ENCODE results near the gene ZNF235. TPM values are rescaled to one million over a fixed set of nuclear protein-coding genes. Genes with fewer than 3 reads are reported as not detected.
"Not testable (repeated sequence)": the region's sequence is repeated elsewhere in the genome, so short reads cannot be mapped to it uniquely, and the experiment has no call there.

Gene ZNF235
- polyA plus RNA-seq, result 7.6 TPM
- long read RNA-seq, donor 1, full-length matches to known transcripts, result 4 of 4 reads
- long read RNA-seq, donor 1, partial matches to known transcripts, result 0 of 4 reads
- long read RNA-seq, donor 1, other reads (novel, unspliced or antisense), result 0 of 4 reads
- long read RNA-seq, donor 2, full-length matches to known transcripts, result 4 of 4 reads
- long read RNA-seq, donor 2, partial matches to known transcripts, result 0 of 4 reads
- long read RNA-seq, donor 2, other reads (novel, unspliced or antisense), result 0 of 4 reads
- long read RNA-seq, donor 3, full-length matches to known transcripts, result 4 of 4 reads
- long read RNA-seq, donor 3, partial matches to known transcripts, result 0 of 4 reads
- long read RNA-seq, donor 3, other reads (novel, unspliced or antisense), result 0 of 4 reads
- long read RNA-seq, donor 4, result 0 reads
- long read RNA-seq, donor 5, full-length matches to known transcripts, result 1 of 1 reads
- long read RNA-seq, donor 5, partial matches to known transcripts, result 0 of 1 reads
- long read RNA-seq, donor 5, other reads (novel, unspliced or antisense), result 0 of 1 reads
- long read RNA-seq, donor 6, full-length matches to known transcripts, result 4 of 4 reads
- long read RNA-seq, donor 6, partial matches to known transcripts, result 0 of 4 reads
- long read RNA-seq, donor 6, other reads (novel, unspliced or antisense), result 0 of 4 reads
- long read RNA-seq, donor 7, full-length matches to known transcripts, result 5 of 5 reads
- long read RNA-seq, donor 7, partial matches to known transcripts, result 0 of 5 reads
- long read RNA-seq, donor 7, other reads (novel, unspliced or antisense), result 0 of 5 reads
- long read RNA-seq, donor 8, full-length matches to known transcripts, result 3 of 3 reads
- long read RNA-seq, donor 8, partial matches to known transcripts, result 0 of 3 reads
- long read RNA-seq, donor 8, other reads (novel, unspliced or antisense), result 0 of 3 reads
- long read RNA-seq, donor 9, partial matches to known transcripts, result 0 of 5 reads
- long read RNA-seq, donor 9, other reads (novel, unspliced or antisense), result 0 of 5 reads
- long read RNA-seq, donor 10, full-length matches to known transcripts, result 3 of 3 reads
- long read RNA-seq, donor 10, partial matches to known transcripts, result 0 of 3 reads
- long read RNA-seq, donor 10, other reads (novel, unspliced or antisense), result 0 of 3 reads
- long read RNA-seq, donor 11, partial matches to known transcripts, result 0 of 2 reads
- long read RNA-seq, donor 11, other reads (novel, unspliced or antisense), result 0 of 2 reads

- no CpG with 5 or more reads among the region's 31 CpGs for WGBS (ENCODE audit: insufficient coverage, low lambda C conversion rate)
- no peaks in the 10 kb centered on the region for H3K4me1 ChIP-seq (ENCODE audit: control insufficient read depth, insufficient read depth, low read length)
Observed at GRCh38 chr19:44304659-44305193, at the start of gene ZNF235. TSS of gene ZNF235 (minus strand) at chr19:44305025. CDS start at chr19:44303404, 1,621 bp downstream.

GRCh38 chr19:44346556-44346955 lies 41.7 kb upstream of the ZNF235 start:
- Histone ChIP-seq H3K9me3 (ENCODE audit: control insufficient read depth, low read depth, low read length) (peaks cover 32% of the 10 kb centered on the region), H3K27ac (ENCODE audit: low read length) (no peak overlapping the region), H3K4me1 (ENCODE audit: control insufficient read depth, insufficient read depth, low read length) (no peaks in the 10 kb centered on the region), H3K27me3 (ENCODE audit: control insufficient read depth, insufficient read depth, low read length) (no peaks in the 10 kb centered on the region), H3K4me3 (ENCODE audit: low read length) (no peak overlapping the region), H3K36me3 (ENCODE audit: control insufficient read depth, insufficient read depth, low read length) (no peaks in the 10 kb centered on the region)
- DNase-seq, result no peak
- WGBS (ENCODE audit: insufficient coverage, low lambda C conversion rate), result 82% methylated on average over 2 of the region's 4 CpGs

More at GRCh38 chr19:44304659-44305193, at the start of gene ZNF235:
- peak within 1 kb of the TSS; percentile 81 for H3K4me3 ChIP-seq (ENCODE audit: low read length)
- H3K27me3 ChIP-seq (ENCODE audit: control insufficient read depth, insufficient read depth, low read length), result no peaks in the 10 kb centered on the region
- peak within 1 kb of the TSS; percentile 80 for H3K27ac ChIP-seq (ENCODE audit: low read length)
- H3K9me3 ChIP-seq (ENCODE audit: control insufficient read depth, low read depth, low read length), result peaks cover 14% of the 10 kb centered on the region
- H3K36me3 ChIP-seq (ENCODE audit: control insufficient read depth, insufficient read depth, low read length), result peaks cover 18% of the 10 kb centered on the region
- DNase-seq, result peak; percentile 92 to 95

- WGBS (ENCODE audit: insufficient coverage, low lambda C conversion rate), result 100% methylated on average over 1 of the region's 4 CpGs
Observed at GRCh38 chr19:44345959-44346358, 41.1 kb upstream of the ZNF235 start.

DNA sequence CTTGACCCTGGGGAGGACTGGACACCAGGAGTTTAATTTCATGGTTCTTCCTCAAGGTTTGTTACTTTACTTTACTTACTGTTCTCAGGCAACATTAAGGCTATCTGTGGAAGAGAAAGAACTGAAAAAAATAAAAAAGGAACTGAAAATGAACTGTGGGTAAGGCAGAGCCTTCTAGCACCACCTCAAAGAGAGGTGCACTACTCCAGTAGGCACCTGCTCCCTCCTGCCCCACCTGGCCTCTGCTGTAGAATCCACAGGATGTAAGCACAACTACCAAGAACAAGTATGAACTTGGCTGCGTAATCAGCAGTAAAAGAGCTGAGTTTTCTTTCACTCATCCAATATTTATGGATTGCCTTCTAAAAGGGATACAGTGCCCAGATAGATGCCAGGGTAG lies 39.4 kb upstream of the ZNF235 start:
- no peak overlapping the region for H3K4me3 ChIP-seq (ENCODE audit: low read length)
- no peaks in the 10 kb centered on the region for H3K4me1 ChIP-seq (ENCODE audit: control insufficient read depth, insufficient read depth, low read length)
- peaks cover 10% of the 10 kb centered on the region for H3K36me3 ChIP-seq (ENCODE audit: control insufficient read depth, insufficient read depth, low read length)
- peaks cover 35% of the 10 kb centered on the region for H3K9me3 ChIP-seq (ENCODE audit: control insufficient read depth, low read depth, low read length)
- no peak for DNase-seq
- no peaks in the 10 kb centered on the region for H3K27me3 ChIP-seq (ENCODE audit: control insufficient read depth, insufficient read depth, low read length)
- no CpG with 5 or more reads among the region's 1 CpG for WGBS (ENCODE audit: insufficient coverage, low lambda C conversion rate)
- no peak overlapping the region for H3K27ac ChIP-seq (ENCODE audit: low read length)

More at GRCh38 chr19:44345959-44346358, 41.1 kb upstream of the ZNF235 start:
- H3K4me3 ChIP-seq (ENCODE audit: low read length), result no peak overlapping the region
- no peaks in the 10 kb centered on the region for H3K36me3 ChIP-seq (ENCODE audit: control insufficient read depth, insufficient read depth, low read length)
- no peak for DNase-seq
- no peaks in the 10 kb centered on the region for H3K4me1 ChIP-seq (ENCODE audit: control insufficient read depth, insufficient read depth, low read length)
- peaks cover 32% of the 10 kb centered on the region for H3K9me3 ChIP-seq (ENCODE audit: control insufficient read depth, low read depth, low read length)
- no peaks in the 10 kb centered on the region for H3K27me3 ChIP-seq (ENCODE audit: control insufficient read depth, insufficient read depth, low read length)
- H3K27ac ChIP-seq (ENCODE audit: low read length), result no peak overlapping the region

GRCh38 chr19:44341794-44342193 lies 37.0 kb upstream of the ZNF235 start:
- WGBS (ENCODE audit: insufficient coverage, low lambda C conversion rate), result 80% methylated on average over 1 of the region's 2 CpGs
- peaks cover 21% of the 10 kb centered on the region for H3K9me3 ChIP-seq (ENCODE audit: control insufficient read depth, low read depth, low read length)
- peaks cover 23% of the 10 kb centered on the region for H3K36me3 ChIP-seq (ENCODE audit: control insufficient read depth, insufficient read depth, low read length)

DNA sequence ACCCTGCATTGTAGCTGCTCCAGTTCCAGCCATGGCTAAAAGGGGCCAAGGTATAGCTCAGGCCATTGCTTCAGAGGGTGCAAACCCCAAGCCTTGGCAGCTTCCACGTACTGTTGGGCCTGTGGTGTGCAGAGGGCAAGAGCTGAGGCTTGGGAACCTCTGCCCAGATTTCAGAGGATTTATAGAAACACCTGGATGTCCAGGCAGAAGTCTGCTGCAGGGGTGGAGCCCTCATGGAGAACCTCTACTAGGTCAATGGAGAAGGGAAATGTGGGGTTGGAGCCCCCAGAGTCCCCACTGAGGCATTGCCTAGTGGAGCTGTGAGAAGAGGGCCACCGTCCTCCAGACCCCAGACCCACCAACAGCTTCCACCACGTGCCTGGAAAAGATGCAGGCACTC lies 29.8 kb upstream of the ZNF235 start:
- peak in 1 of 2 donors; percentile 19 for DNase-seq
- peaks cover 19% of the 10 kb centered on the region for H3K9me3 ChIP-seq (ENCODE audit: control insufficient read depth, low read depth, low read length)
- peaks cover 68% of the 10 kb centered on the region for H3K36me3 ChIP-seq (ENCODE audit: control insufficient read depth, insufficient read depth, low read length)
- not testable (repeated sequence) for H3K4me1 ChIP-seq (ENCODE audit: control insufficient read depth, insufficient read depth, low read length); H3K27me3 ChIP-seq (ENCODE audit: control insufficient read depth, insufficient read depth, low read length); H3K27ac ChIP-seq (ENCODE audit: low read length); H3K4me3 ChIP-seq (ENCODE audit: low read length)
- WGBS (ENCODE audit: insufficient coverage, low lambda C conversion rate), result no CpG with 5 or more reads among the region's 3 CpGs

More at GRCh38 chr19:44341794-44342193, 37.0 kb upstream of the ZNF235 start:
- H3K4me3 ChIP-seq (ENCODE audit: low read length), result no peak overlapping the region
- DNase-seq, result no peak
- H3K4me1 ChIP-seq (ENCODE audit: control insufficient read depth, insufficient read depth, low read length), result no peaks in the 10 kb centered on the region
- no peak overlapping the region for H3K27ac ChIP-seq (ENCODE audit: low read length)
- no peaks in the 10 kb centered on the region for H3K27me3 ChIP-seq (ENCODE audit: control insufficient read depth, insufficient read depth, low read length)

GRCh38 chr19:44332145-44332544 lies 27.3 kb upstream of the ZNF235 start:
- Histone ChIP-seq H3K4me1 (ENCODE audit: control insufficient read depth, insufficient read depth, low read length) (no peaks in the 10 kb centered on the region), H3K4me3 (ENCODE audit: low read length) (no peak overlapping the region), H3K36me3 (ENCODE audit: control insufficient read depth, insufficient read depth, low read length) (peaks cover 76% of the 10 kb centered on the region), H3K27ac (ENCODE audit: low read length) (no peak overlapping the region), H3K27me3 (ENCODE audit: control insufficient read depth, insufficient read depth, low read length) (no peaks in the 10 kb centered on the region), H3K9me3 (ENCODE audit: control insufficient read depth, low read depth, low read length) (peaks cover 13% of the 10 kb centered on the region)
- no CpG with 5 or more reads among the region's 1 CpG for WGBS (ENCODE audit: insufficient coverage, low lambda C conversion rate)
- no peak for DNase-seq

- Histone ChIP-seq H3K4me1 (ENCODE audit: control insufficient read depth, insufficient read depth, low read length) (no peaks in the 10 kb centered on the region), H3K27ac (ENCODE audit: low read length) (no peak overlapping the region), H3K36me3 (ENCODE audit: control insufficient read depth, insufficient read depth, low read length) (no peaks in the 10 kb centered on the region), H3K4me3 (ENCODE audit: low read length) (no peak overlapping the region), H3K9me3 (ENCODE audit: control insufficient read depth, low read depth, low read length) (peaks cover 12% of the 10 kb centered on the region), H3K27me3 (ENCODE audit: control insufficient read depth, insufficient read depth, low read length) (no peaks in the 10 kb centered on the region)
- WGBS (ENCODE audit: insufficient coverage, low lambda C conversion rate), result 64% methylated on average over 2 of the region's 2 CpGs
- DNase-seq, result no peak
Observed at GRCh38 chr19:44315883-44316282, 11.1 kb upstream of the ZNF235 start.

DNA sequence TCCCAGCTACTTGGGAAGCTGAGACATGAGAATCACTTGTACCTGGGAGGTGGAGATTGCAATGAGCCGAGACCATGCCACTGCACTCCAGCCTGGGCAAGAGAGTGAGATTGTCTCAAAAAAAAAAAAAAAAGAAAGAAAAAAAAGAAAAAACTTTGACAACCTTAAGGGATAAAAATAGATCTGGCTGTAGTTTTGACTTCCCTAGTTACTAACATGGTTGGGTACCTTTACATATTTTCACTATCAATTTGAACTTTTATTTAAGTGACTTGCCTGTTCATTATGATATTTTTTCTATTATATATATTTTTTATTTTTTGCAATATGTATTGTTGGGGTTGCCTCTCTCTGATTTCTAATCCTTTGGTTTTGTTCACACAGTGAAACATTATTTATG lies 8.4 kb upstream of the ZNF235 start:
- peaks cover 8% of the 10 kb centered on the region for H3K9me3 ChIP-seq (ENCODE audit: control insufficient read depth, low read depth, low read length)
- WGBS (ENCODE audit: insufficient coverage, low lambda C conversion rate), result 100% methylated on average over 1 of the region's 1 CpG

More for the DNA sequence above, 8.4 kb upstream of the ZNF235 start:
- Histone ChIP-seq H3K27ac (ENCODE audit: low read length) (no peak overlapping the region), H3K27me3 (ENCODE audit: control insufficient read depth, insufficient read depth, low read length) (no peaks in the 10 kb centered on the region), H3K4me1 (ENCODE audit: control insufficient read depth, insufficient read depth, low read length) (no peaks in the 10 kb centered on the region), H3K36me3 (ENCODE audit: control insufficient read depth, insufficient read depth, low read length) (no peaks in the 10 kb centered on the region), H3K4me3 (ENCODE audit: low read length) (no peak overlapping the region)
- no peak for DNase-seq

Data from large intestine (tissue), 12 donors.